HTERT RPE-1 (cell line): ENCODE data around the gene ZNF99.
"Not testable (repeated sequence)": the region's sequence is repeated elsewhere in the genome, so short reads cannot be mapped to it uniquely, and the experiment has no call there.

Experiments used
- in situ Hi-C: fragments of 300-500 bp; cut with MboI; formaldehyde crosslinking; loops from 4 replicates; pipeline ENCODE4 v1.14.3; 2020; ENCODE audit warnings: low sequenced_read_pairs

Gene ZNF99

DNA sequence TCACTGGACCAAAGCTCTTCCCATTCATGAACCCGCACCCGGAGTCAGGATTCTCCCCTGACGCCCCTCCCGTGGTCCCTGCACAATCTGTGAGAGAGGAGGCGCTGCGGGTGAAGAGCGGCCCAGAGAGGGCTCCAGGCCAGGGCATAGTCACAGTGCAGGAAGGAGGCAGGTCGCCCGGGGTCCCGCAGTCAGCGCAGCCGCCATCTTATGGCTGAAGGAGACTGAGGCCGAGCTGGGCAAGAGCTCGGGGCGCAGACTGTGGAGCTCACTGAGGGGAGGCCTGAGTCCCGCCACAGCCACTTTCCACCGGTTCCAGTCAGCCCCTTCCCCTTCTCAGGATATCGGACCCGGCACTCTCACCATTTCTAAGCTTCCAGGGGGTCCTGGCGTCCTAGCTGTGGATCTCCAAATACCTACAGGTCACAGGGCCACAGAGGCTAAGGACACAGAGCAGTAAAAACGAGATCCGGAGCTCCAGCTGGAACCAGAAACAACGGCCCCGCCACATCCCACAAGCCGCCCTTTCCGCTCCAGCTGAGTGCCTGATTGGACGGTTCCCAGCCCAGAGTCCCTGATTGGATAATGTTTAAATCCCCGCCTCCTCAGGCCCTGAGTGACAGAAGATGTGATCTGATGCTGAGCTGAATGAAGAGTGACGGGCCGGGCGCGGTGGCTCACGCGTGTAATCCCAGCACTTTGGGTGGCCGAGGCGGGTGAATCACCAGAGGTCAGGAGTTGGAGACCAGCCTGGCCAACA is at the start of gene ZNF99:
ZNF99 (minus strand) TSS at position 501 of the 760 bp plus-strand sequence; CDS start at position 366, 135 bp downstream.
- in situ Hi-C loops = no loop called here

DNA sequence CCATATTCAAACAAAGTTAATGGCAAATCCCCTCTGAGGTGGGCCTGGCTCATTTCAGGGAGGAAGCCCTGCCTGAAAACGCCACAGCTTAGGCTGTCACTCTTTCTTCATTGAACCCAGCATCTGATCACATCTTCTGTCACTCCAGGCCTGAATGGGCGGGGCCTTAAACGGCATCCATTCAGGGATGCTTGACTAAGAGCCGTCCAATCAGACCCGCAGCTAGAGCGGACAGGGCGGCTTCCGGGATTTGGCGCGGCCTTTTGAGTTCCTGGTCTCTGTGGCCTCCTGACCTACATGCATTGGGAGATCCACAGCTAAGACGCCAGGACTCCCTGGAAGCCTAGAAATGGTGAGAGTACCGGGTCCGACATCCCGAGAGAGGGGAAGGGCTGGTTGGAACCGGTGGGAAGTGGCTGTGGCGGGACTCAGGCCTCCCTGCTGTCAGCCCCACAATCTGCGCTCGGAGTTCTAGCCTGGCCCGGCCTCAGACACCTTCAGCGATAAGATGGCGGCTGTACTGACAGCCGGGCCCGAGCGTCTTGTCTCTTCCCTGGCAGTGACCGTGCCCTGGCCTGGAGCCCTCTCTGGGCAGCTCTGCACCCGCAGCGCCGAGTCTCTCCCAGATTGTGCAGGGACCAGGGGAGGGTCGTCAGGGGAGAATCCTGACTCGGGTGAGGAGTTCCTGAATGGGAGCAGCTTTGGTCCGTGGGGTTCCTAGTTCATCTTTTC is 48.2 kb upstream of the ZNF99 start, which contains the start of gene ZNF723:
ZNF723 (plus strand) TSS at position 261 of the 732 bp plus-strand sequence; CDS start at position 350, 89 bp downstream.
- in situ Hi-C loops = no loop called here

DNA sequence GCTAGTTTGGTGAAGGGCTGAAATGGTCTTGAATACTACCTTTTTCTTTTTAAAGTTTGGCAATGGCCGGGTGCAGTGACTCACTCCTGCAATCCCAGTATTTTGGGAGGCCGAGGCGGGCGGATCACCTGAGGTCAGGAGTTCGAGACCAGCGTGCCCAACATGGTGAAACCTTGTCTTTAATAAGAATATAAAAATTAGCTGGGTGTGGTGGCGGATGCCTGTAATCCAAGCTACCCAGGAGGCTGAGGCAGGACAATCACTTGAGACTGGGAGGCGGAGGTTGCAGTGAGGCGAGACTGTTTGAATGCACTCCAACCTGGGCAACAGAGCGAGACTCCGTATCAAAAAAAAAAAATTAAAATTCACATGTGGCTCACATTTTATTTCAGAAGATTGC is 47.3 kb upstream of the ZNF99 start:
- in situ Hi-C loops = no loop called here

DNA sequence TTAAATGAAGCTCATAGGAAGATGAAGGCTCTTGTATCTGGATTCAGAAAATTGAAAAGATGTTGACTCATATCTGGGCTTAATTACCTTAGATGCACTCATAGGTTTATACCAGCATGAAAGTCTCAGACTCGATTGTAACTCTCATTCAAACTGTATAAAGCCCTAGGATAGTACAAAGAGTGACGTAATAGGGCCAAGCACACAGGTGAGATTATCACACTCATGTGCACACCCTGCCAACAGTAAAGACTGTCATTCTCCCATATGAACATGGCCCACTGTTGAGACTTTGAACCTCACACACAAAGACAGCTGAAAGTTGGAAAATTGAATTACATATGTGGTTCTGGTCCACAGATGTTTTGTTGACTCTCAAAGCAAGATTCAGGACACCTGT is 30.2 kb upstream of the ZNF99 start:
- in situ Hi-C loops = no loop called here

DNA sequence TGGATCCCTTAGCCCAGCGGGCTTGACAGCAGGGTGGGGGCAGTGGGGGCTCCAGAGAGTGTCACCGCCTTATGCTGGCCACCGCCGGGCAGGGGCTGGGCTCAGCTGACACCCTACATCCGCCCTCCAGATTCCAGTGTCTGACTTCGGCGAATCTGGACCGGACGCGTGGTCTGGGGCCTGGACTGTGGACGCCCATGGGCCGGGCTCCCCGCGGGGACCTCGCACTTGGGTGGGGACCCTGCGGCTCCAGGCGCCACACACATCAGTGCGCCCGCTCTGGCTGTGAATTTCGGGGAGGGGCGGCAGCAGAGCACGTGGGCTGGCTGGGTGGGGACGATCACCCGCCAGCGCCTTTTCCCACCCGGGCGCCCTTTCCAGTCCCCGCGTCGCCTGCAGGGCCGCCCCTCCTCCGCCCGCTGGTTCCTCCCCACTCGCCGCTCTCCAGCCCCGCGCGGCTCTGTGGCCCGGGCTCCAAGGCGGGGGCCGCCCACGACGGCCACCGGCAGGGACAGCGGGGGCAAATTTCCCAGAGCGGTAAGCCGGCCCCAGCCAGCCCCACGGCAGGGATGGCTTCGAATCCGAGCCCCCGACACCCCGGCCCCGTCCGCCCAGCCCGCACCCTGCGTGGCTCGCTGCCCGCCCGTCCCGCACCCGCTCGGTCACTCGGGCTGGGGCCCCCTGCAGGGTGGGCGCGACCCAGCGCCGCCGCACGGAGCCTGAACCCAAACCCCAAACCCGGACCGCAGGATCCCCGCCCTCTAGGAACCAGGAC is 23.3 kb upstream of the ZNF99 start:
- in situ Hi-C loops = no loop called here

DNA sequence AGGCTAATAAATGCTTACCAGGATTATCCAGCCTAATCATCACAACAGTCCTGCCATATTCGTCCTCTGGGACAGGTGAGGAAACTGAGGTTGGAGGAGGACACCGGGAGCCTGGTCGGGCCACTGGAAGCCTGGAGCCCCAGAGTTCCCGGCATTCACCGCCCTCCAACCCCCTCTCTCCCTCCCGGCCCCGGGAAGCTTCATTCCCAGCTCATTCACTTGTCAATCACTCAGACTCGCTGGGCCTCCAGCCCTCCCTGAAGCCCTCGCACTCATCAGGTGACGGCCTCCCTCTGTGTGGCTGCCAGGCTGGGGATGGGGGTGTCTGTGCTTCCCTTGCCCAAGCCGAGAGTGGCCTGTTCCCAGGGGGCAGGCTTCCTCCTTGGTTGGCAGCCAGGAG is 22.5 kb upstream of the ZNF99 start:
- in situ Hi-C loops = no loop called here

DNA sequence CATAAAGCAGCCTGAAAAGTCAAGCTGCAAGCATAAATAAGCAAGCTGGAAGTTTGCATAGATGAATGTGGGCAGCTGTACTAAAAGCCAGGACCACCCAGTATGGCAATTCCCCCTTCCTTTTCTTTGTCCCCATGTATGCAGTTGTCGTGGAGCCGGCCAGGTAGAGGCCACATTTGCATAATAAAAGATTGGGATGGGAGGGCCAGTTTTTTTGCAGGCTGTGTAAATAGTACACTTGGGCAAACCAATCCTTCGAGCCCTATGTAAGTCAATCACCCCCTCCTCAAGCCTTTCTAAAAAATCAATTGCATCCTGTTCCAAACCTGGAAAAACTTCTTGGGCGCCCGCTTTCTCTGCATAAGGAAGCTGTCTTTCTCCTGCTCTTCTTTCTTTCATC is 13.1 kb upstream of the ZNF99 start:
- in situ Hi-C loops = no loop called here

DNA sequence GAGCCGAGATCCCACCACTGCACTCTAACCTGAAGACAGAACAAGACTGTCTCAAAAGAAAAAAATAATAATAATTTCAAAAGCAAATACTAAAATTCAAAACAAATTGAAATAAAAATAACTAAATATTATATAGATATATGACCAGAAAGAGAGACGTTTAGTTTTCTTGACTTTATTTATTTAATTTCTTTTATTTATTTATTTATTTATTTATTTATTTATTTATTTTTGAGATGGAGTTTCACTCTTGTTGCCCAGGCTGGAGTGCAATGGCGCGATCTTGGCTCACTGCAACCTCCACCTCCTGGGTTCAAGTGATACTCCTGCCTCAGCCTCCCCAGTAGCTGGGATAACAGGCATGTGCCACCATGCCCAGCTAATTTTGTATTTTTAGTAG is 8.9 kb upstream of the ZNF99 start:
- in situ Hi-C loops = not testable (repeated sequence)

DNA sequence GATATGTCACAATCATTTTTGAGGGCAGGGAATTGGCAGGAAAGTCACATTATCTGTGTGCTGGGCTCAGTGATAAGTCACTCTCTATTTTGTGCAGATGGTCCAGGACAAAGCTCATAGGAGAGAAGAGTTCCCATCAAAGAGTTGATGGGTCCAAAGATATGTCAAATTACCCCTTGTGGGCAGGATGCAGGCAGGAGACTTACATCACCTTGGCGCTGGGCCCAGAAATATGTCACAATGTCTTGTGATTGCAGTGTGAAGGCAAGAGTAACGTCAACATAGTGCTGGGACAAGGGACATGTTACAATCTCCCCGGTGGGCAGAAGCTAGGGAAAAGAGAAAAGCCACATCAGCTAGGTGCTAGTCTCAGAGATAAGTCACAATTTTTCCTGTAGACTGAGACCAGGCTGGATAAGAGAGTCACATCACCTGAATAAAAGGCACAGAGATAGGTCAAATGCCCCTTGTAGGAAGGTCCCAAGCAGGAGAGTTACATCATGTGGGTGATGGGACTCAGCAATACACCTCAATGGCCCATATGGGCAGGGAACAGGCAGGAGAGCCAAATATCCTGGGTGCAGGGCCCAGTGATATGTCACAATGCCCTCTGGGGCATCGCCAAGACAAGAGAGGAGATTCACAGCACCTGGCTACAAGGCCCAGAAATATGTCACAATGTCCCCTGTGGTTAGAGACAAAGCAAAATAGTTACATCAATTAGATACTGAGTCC is 47.9 kb downstream of the ZNF99 start:
- in situ Hi-C loops = no loop called here

DNA sequence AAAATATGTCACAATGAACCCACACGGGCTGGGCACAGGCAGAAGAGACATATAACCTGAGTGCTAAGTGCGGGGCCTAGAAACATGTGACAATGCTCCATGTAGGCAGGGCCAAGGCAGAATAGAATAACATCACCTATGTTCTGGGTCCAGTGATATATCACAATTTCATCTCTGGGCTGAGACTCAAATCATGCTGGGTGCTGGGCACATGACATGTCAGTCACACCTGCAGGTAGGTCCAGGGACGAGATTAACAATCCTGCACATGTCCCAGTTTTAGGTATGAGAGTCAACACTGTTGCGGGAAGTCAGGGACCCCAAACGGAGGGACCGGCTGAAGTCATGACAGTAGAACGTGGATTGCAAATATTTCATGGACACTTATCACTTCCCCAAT is 50.3 kb downstream of the ZNF99 start:
- in situ Hi-C loops = no loop called here

DNA sequence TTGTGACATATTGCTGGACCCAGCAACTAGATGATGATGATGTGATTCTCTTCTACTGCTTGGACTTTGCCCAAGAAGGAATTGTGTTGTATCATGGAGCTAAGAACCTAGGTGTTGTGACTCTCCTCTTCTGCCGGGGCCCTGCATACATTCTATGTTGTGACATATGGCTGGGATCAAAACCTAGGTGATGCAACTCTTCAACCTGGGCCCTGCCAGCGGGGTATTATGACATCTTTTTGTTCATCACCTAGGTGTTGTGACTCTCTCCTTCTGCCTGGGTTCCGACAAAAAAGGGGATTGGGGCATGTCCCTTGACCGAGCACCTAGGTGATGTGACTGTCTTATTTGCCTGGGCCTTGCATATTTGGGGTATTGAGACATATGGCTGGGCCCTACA is 55.7 kb downstream of the ZNF99 start:
- in situ Hi-C loops = not testable (repeated sequence)

DNA sequence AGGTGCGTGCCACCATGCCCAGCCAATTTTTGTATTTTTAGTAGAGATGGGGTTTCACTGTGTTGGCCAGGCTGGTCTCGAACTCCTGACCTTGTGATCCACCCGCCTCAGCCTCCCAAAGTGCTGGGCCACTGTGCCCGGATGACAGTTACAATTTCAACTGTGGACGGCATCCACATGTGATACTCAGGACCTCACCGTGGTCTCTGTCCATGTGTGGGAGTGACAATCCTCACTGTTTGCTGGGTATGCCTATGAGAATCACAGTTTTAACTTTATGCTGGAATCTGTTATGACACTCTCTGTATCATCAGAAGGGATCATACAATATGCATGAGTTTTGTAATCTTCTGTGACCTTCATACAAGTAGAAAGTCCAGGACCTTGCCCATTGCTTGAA is 62.4 kb downstream of the ZNF99 start:
- in situ Hi-C loops = not testable (repeated sequence)

DNA sequence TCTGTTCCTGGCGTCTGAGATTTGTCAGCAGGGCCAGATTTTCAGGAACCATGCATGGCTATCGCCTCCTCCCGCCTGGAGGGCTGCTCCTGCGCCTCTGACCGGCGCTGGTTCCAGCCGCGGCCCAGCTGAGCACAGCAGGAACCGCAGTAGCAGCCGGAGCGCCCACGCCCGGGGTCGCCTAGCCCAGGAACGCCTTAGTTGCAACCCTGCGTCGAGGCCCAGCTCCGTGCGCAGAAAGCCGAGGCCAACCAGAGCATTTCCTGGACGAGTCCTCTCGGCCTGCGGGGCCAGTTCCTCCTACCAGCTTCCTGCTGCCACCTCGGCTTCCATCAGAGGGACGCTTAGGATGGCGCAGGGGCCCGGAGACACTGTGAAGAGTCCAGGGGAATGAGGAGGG is 75.0 kb downstream of the ZNF99 start:
- in situ Hi-C loops = no loop called here

DNA sequence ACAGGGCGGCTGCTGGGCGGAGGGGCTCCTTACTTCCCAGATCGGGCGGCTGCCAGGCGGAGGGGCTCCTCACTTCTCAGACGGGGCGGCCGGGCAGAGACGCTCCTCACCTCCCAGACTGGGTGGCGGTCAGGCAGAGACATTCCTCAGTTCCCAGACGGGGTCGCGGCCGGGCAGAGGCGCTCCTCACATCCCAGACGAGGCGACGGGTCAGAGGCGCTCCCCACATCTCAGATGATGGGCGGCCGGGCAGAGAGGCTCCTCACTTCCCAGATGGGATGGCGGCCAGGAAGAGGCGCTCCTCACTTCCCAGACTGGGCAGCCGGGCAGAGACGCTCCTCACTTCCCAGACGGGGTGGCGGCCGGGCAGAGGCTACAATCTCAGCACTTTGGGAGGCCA is 80.9 kb downstream of the ZNF99 start:
- in situ Hi-C loops = not testable (repeated sequence)

DNA sequence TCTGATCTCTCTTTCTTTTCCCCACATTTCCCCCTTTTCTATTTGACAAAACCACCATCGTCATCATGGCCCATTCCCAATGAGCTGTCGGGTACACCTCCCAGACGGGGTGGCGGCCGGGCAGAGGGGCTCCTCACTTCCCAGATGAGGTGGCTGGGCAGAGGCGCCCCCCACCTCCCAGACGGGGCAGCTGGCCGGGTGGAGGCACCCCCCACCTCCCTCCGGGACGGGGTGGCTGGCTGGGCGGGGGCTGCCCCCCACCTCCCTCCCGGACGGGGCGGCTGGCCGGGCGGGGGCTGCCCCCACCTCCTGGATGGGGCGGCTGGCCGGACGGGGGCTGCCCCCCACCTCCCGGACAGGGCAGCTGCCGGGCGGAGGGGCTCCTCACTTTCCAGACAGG is 81.3 kb downstream of the ZNF99 start:
- in situ Hi-C loops = not testable (repeated sequence)
